ENCODE results near the gene MTERF2. TPM values are rescaled to one million over a fixed set of nuclear protein-coding genes. Genes with fewer than 3 reads are reported as not detected.

The MTERF2 gene
- total and polyA plus RNA-seq, 2 donors (not counting 3 experiments of a cell fraction or from before 2014, with no cell fraction given), result 3.4 to 9.6 TPM

GRCh38 chr12:107019546-107019945, 32.6 kb upstream of the MTERF2 start:
- Histone ChIP-seq H3K79me2 (ENCODE audit: control insufficient read depth, insufficient read depth, low read length) (no peaks in the 10 kb centered on the region), H3K36me3 (ENCODE audit: control insufficient read depth in 2 of 2, extremely low read depth in 1 of 2, insufficient read depth in 2 of 2, low read length in 2 of 2) (no peaks in the 10 kb centered on the region), H2AFZ (ENCODE audit: low read depth, low read length) (no peak overlapping the region), H3K27ac (ENCODE audit: insufficient read depth, low read depth, low read length) (no peak overlapping the region), H3K9me3 (replicated peaks; ENCODE audit: control insufficient read depth, insufficient read depth, low read length) (no peaks in the 10 kb centered on the region), H4K20me1 (replicated peaks; ENCODE audit: control insufficient read depth, extremely low read depth, insufficient read depth, low read length) (no peaks in the 10 kb centered on the region), H3K4me2 (ENCODE audit: insufficient read depth, low read length) (no peak overlapping the region), H3K4me1 (ENCODE audit: control insufficient read depth, extremely low read depth, insufficient read depth, low read length) (no peaks in the 10 kb centered on the region), H3K9ac (replicated peaks; ENCODE audit: extremely low read depth, insufficient read depth, low read length) (no peak overlapping the region), H3K27me3 (ENCODE audit: control insufficient read depth in 2 of 2, insufficient read depth in 2 of 2, low read length in 2 of 2) (no peaks in the 10 kb centered on the region), H3K9me1 (replicated peaks; ENCODE audit: control insufficient read depth, extremely low read depth, insufficient read depth, low read length) (no peaks in the 10 kb centered on the region), H3K4me3 (replicated peaks in 1 of 3; ENCODE audit: insufficient read depth in 1 of 3, low read depth in 1 of 3, low read length in 3 of 3) (no peak overlapping the region)
- TF ChIP-seq GATA2 (IDR thresholded peaks at IDR 0.05; ENCODE audit: insufficient read depth, insufficient read length, low read depth, low read length) (no peak), POLR2A (IDR thresholded peaks at IDR 0.05; ENCODE audit: low read depth, low read length) (no peak), MYC (IDR thresholded peaks at IDR 0.05; ENCODE audit: low read depth, low read length) (no peak), EZH2 (IDR thresholded peaks at IDR 0.05; ENCODE audit: borderline replicate concordance, low read depth, low read length, severe bottlenecking) (no peak), CTCF (IDR thresholded peaks at IDR 0.05; ENCODE audit: extremely low read depth in 1 of 2, insufficient read depth in 1 of 2, low read depth in 1 of 2, low read length in 2 of 2) (no peak), JUN (IDR thresholded peaks at IDR 0.05; ENCODE audit: borderline replicate concordance, insufficient read depth, insufficient read length, low read depth) (no peak), MAX (IDR thresholded peaks at IDR 0.05; ENCODE audit: insufficient read depth, insufficient read length) (no peak), FOS (IDR thresholded peaks at IDR 0.05; ENCODE audit: borderline replicate concordance, insufficient read depth, low read length) (no peak), POLR2AphosphoS5 (IDR thresholded peaks at IDR 0.05; ENCODE audit: insufficient read depth, low read depth, low read length) (no peak)
- DNase-seq (ENCODE audit: low read depth, low spot score) (no peak), FAIRE-seq (no peak)
- intact Hi-C loops (cut with micrococcal nuclease) (no loop called here), dilution Hi-C loops (cut with MboI; ENCODE audit: extremely low pct_ligation_motif_present, low sequenced_read_pairs) (no loop called here)
- CTCF ChIA-PET, result no interaction called here
- POLR2A ChIA-PET, result no interaction called here
- BruUV-seq (replicated peaks), result no TSS peak
